ENCODE measurements around the gene KIAA1755.

The KIAA1755 gene, protein sequence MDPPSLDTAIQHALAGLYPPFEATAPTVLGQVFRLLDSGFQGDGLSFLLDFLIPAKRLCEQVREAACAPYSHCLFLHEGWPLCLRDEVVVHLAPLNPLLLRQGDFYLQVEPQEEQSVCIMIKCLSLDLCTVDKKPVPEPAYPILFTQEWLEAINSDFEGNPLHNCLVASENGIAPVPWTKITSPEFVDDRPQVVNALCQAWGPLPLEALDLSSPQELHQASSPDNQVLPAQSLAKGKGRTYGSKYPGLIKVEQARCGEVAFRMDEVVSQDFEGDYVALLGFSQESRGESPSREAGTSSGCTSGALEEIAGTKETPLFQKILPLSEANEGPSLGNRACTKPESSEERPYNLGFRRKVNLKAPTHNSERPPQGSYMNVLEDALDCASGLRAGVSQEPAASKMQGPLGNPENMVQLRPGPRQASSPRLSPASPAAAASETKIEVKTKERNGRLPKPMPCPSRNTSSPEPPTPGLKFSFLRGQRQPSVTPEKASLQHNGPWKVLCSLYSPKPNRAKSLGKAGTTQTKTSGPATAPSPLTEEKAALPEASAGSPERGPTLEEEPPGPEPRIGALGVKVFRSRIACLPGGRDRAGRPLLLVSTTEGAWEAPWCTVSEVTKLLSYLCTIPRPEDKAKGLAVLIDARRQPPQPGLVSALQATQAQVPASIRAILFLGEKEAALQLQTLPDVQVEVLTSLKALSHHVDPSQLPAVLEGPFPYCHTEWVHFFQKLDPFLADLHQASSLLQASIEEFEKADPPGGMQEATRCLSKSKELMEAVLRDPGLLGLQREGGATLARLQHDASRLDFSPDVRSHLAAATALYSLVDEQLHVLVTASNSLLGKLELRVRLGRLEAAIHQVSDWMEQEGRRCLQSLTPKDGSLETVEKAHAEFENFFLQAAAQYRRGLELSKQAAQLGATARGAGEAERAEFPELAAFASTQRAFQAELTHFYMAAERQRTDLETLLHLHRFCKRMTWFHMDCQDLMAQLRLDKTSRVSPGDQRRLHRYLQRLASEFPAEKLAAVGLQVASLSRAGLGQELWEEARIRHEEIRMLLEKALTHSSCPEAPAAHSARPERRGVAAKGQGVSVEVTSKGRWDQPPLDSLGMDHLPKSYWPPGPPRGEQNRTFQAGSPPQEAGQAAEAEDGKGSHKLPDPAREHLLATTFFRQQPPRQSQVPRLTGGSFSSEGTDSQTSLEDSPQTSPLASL

DNA sequence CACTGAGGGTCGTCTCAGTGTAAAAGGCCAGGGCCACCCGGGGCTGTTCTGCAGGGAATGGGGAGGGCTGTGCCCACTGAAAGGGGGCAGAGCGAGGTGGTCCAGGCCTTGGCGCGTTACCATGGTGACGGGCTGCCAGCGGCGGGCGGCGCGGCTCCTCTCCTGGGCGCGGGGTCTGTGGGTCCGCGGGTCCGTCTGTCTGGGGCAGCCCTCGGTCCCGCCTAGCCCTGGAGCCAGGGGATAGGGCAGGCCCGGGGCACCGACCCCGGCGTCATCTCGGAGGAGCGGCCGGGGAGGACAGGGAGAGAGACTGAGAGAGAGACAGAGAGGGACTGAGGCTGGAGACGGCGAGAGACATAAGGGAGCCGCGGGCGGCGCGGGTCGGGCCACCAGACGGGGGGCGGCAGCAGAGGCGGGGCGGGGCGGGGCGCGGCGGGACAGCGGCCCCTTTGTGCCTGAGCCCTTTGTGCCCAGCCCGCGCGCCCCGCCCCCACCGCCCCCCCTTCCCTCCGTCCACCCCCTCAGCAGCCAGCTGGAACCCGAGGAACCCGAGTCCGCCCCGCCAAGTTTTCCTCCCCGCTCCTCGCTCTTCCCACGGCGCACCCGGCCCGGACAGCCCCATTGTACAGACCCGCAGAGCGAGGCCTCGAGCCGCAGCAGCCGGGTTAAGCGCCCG, at the start of gene KIAA1755:
TSS of gene KIAA1755 (minus strand) at position 358 of the 676 bp plus-strand sequence. CDS start at position 123, 235 bp downstream.
- Histone ChIP-seq H3K9me3 (no peaks in the 10 kb centered on the region), H3K27me3 (peaks cover 32% of the 10 kb centered on the region), H3K36me3 (no peaks in the 10 kb centered on the region), H3K27ac (no peak within 1 kb of the TSS), H3K4me3 (ENCODE audit: low read depth in 1 of 2, low read length in 1 of 2) (peak within 1 kb of the TSS in 1 of 2 experiments; percentile 38), H3K4me1 (ENCODE audit: control insufficient read depth in 1 of 2, insufficient read depth in 1 of 2, low read depth in 1 of 2, low read length in 1 of 2) (peaks cover 7 to 10% of the 10 kb centered on the region in 2 experiments)
- TF ChIP-seq, protein P1, sequence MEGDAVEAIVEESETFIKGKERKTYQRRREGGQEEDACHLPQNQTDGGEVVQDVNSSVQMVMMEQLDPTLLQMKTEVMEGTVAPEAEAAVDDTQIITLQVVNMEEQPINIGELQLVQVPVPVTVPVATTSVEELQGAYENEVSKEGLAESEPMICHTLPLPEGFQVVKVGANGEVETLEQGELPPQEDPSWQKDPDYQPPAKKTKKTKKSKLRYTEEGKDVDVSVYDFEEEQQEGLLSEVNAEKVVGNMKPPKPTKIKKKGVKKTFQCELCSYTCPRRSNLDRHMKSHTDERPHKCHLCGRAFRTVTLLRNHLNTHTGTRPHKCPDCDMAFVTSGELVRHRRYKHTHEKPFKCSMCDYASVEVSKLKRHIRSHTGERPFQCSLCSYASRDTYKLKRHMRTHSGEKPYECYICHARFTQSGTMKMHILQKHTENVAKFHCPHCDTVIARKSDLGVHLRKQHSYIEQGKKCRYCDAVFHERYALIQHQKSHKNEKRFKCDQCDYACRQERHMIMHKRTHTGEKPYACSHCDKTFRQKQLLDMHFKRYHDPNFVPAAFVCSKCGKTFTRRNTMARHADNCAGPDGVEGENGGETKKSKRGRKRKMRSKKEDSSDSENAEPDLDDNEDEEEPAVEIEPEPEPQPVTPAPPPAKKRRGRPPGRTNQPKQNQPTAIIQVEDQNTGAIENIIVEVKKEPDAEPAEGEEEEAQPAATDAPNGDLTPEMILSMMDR (IDR thresholded peaks at IDR 0.05) = no peak

DNA sequence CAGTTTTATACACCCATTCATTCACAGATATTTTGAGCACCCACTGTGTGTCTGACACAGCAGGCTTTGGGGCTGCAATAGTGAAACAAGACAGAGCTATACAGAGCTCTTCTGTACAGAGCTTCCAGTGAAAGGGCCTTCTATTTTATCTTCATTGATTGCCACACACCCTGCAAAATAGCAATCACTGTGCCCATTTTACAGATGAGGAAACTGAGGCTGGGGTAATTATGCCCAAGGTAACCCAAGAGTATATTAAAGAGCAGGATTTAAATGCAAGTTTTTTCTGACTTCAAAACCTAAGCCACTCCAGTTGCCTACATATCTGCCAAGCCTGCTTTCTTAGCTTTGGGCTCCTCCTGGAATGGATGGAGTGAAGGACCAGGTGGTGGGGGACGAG, 47.9 kb upstream of the KIAA1755 start:
- peaks cover 54% of the 10 kb centered on the region for H3K36me3 ChIP-seq
- TF ChIP-seq, protein P1 (IDR thresholded peaks at IDR 0.05) = no peak
- peak overlapping the region; percentile 85 for H3K27ac ChIP-seq
- H3K9me3 ChIP-seq = no peaks in the 10 kb centered on the region
- no peak overlapping the region for H3K4me3 ChIP-seq (ENCODE audit: low read depth in 1 of 2, low read length in 1 of 2)
- H3K4me1 ChIP-seq (ENCODE audit: control insufficient read depth in 1 of 2, insufficient read depth in 1 of 2, low read depth in 1 of 2, low read length in 1 of 2) = peaks cover 48 to 49% of the 10 kb centered on the region in 2 experiments
- H3K27me3 ChIP-seq = no peaks in the 10 kb centered on the region

DNA sequence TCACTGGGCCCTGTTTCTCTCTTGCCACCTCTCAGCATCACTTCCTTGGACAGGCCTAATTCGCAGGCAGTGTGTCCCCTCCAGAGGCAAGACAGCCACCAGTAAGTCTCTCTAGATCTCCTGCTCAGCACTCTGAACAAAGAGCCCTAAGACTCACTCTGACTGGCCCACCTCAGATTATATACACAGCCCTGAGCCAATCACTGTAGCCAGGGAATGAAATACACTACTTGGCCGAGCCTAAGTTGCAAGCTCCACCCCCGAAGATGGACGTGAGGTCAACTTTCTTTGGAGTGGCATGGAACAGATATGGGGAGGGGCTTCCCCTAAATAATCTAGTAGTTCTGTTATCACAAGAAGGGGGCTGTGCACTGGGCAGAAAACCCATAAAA, 47.5 kb upstream of the KIAA1755 start:
- Histone ChIP-seq H3K27ac (peak overlapping the region; percentile 85), H3K9me3 (no peaks in the 10 kb centered on the region), H3K36me3 (peaks cover 52% of the 10 kb centered on the region), H3K4me1 (ENCODE audit: control insufficient read depth in 1 of 2, insufficient read depth in 1 of 2, low read depth in 1 of 2, low read length in 1 of 2) (peaks cover 52 to 53% of the 10 kb centered on the region in 2 experiments), H3K4me3 (ENCODE audit: low read depth in 1 of 2, low read length in 1 of 2) (no peak overlapping the region), H3K27me3 (no peaks in the 10 kb centered on the region)
- TF ChIP-seq, protein P1 (IDR thresholded peaks at IDR 0.05) = no peak

DNA sequence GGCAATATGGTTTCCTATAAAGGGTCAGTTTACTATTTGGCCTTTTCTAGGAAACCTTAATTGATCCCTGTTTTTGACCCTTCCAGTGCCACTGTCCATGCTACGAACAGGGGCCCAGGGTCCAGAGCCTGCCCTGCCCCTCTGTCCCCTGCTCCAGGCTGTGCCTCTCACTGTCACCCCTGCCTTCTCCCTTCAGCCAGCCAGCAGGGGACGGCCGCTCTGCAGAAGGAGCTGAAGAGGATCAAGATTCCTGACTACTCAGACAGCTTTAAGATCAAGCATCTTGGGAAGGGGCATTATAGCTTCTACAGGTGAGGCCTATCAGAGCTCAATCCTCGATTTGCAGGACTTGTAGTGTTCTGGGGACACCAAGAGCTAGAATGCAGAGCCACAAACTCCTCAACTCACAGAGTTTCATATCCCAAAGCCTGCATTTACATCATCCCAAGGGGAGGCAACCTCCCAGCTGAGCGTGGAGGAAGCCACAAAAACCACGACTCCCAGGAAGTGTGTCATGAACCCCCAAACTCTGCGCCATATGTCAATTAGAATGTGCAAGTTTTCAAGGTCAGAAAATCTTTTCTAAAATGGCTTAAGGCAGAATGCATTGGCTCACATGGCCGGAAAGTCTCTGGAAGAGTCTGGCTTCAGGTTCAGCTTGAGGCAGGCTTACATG, 47.0 kb upstream of the KIAA1755 start:
- peaks cover 57 to 59% of the 10 kb centered on the region in 2 experiments for H3K4me1 ChIP-seq (ENCODE audit: control insufficient read depth in 1 of 2, insufficient read depth in 1 of 2, low read depth in 1 of 2, low read length in 1 of 2)
- peaks cover 47% of the 10 kb centered on the region for H3K36me3 ChIP-seq
- TF ChIP-seq, protein P1 (IDR thresholded peaks at IDR 0.05) = no peak
- H3K9me3 ChIP-seq = no peaks in the 10 kb centered on the region
- H3K27ac ChIP-seq = peak overlapping the region; percentile 85
- H3K27me3 ChIP-seq = no peaks in the 10 kb centered on the region
- H3K4me3 ChIP-seq (ENCODE audit: low read depth in 1 of 2, low read length in 1 of 2) = no peak overlapping the region
